ENCODE measurements around the gene MRGPRG.
"Not testable (repeated sequence)": the region's sequence is repeated elsewhere in the genome, so short reads cannot be mapped to it uniquely, and the experiment has no call there.

MRGPRG gene

GRCh38 chr11:3170756-3171650 is 47.6 kb downstream of the MRGPRG start:
- CTCF ChIA-PET, result no interaction called here
- POLR2A ChIA-PET, result no interaction called here
- no peak for DNase-seq (ENCODE audit: low read depth, low spot score)
- TF ChIP-seq, protein P1, sequence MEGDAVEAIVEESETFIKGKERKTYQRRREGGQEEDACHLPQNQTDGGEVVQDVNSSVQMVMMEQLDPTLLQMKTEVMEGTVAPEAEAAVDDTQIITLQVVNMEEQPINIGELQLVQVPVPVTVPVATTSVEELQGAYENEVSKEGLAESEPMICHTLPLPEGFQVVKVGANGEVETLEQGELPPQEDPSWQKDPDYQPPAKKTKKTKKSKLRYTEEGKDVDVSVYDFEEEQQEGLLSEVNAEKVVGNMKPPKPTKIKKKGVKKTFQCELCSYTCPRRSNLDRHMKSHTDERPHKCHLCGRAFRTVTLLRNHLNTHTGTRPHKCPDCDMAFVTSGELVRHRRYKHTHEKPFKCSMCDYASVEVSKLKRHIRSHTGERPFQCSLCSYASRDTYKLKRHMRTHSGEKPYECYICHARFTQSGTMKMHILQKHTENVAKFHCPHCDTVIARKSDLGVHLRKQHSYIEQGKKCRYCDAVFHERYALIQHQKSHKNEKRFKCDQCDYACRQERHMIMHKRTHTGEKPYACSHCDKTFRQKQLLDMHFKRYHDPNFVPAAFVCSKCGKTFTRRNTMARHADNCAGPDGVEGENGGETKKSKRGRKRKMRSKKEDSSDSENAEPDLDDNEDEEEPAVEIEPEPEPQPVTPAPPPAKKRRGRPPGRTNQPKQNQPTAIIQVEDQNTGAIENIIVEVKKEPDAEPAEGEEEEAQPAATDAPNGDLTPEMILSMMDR (IDR thresholded peaks at IDR 0.05; ENCODE audit: insufficient read depth, low read length, missing control alignments), result no peak
- no peak overlapping the region for H3K4me3 ChIP-seq (ENCODE audit: low read depth, low read length)

DNA sequence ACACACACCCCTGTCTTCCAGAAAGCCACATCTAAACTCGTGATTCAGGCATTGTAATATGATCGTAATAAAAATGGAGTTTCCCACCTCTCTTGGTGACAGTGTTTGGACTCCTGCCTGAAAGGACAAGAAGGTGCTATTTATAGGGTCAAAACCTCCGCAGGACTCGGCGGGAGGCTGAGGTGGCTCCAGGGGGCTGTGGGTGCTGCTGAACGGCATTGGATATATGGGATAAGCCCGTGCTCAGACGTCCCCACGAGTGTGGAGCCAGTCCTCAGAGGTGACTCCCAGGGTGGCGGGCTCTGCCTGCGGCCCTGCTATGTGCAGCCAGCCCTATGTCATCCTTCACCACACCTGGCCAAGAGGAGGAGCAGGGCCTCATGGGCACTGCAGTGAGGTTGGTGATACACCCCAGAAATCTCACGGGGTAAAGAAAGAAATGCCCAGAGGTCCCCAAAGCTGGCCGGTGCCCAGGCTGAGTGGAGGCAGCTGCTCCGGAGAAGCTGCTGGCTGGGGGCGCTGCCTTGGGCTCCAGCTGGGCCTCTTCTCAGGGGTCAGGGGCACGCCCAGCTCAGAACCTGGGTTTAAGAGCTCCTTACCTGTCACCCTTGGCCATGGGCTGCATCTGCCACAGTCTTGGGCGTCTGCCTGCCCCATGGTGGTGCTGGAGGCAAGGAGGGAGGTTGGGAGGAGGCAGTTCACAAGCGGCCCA is 48.4 kb downstream of the MRGPRG start:
- ChIA-PET POLR2A (interaction anchor here (1.2 to 1.5 kb wide), 2 partner anchors 9 to 14 kb away, joined by 8 read pairs; no protein-coding TSS in a partner anchor), CTCF (no interaction called here)
- no peak for DNase-seq (ENCODE audit: low read depth, low spot score)
- TF ChIP-seq, protein P1 (IDR thresholded peaks at IDR 0.05; ENCODE audit: insufficient read depth, low read length, missing control alignments), result no peak
- peak overlapping the region; percentile 52 for H3K4me3 ChIP-seq (ENCODE audit: low read depth, low read length)

GRCh38 chr11:3169255-3170043 is 49.2 kb downstream of the MRGPRG start:
- CTCF ChIA-PET, result interaction anchor here (1.2 to 1.5 kb wide), 2 partner anchors 45 to 132 kb away, joined by 4 to 5 read pairs; no protein-coding TSS in a partner anchor
- DNase-seq (ENCODE audit: low read depth, low spot score), result no peak
- POLR2A ChIA-PET, result interaction anchor here (1.2 to 1.5 kb wide), 2 partner anchors 9 to 13 kb away, joined by 8 read pairs; no protein-coding TSS in a partner anchor

DNA sequence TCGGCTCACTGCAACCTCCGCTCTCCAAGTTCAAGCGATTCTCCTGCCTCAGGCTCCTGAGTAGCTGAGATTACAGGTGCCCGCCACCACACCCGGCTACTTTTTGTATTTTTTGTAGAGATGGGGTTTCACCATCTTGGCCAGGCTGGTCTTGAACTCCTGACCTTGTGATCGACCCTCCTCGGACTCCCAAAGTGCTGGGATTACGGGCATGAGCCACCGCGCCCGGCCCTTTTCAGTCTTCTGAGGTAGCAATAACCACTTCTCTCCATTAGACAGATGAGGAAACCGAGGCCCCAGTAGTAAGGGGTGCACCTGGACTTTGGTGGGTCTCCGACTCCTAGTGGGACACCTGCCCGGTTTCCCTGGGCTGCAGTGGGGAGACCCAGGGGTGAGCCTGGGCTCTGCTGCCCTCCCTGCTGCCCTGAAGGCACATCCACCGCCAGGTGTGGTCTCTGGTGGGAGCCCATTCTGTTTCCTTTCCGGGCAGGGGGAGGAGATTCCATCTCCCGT is 49.8 kb downstream of the MRGPRG start:
- ChIA-PET CTCF (interaction anchor here (1.2 to 1.5 kb wide), 2 partner anchors 45 to 131 kb away, joined by 4 to 5 read pairs; no protein-coding TSS in a partner anchor), POLR2A (interaction anchor here (1.2 to 1.5 kb wide), 2 partner anchors 8 to 13 kb away, joined by 8 read pairs; no protein-coding TSS in a partner anchor)
- H3K4me3 ChIP-seq (ENCODE audit: low read depth, low read length); DNase-seq (ENCODE audit: low read depth, low spot score): not testable (repeated sequence)

More at GRCh38 chr11:3169255-3170043, 49.2 kb downstream of the MRGPRG start:
- H3K4me3 ChIP-seq (ENCODE audit: low read depth, low read length), result peak overlapping the region; percentile 52
- TF ChIP-seq, protein P1 (IDR thresholded peaks at IDR 0.05; ENCODE audit: insufficient read depth, low read length, missing control alignments), result peak; percentile 18
